Testis (tissue), 3 donors: ENCODE results near the gene DSTN. TPM values are rescaled to one million over a fixed set of nuclear protein-coding genes. Genes with fewer than 3 reads are reported as not detected.

Experiments used
- DNase-seq: peaks from one replicate; pipeline ENCODE4 v3.0.0-alpha.2; 2019
- H3K27ac ChIP-seq, 2 donors: fragments of 200-600 bp; sonication (generic); one replicate each; pipeline ENCODE4 v1.5.1; 2019
- H3K27me3 ChIP-seq: fragments of 200-600 bp; sonication (generic); one replicate; pipeline ENCODE4 v1.5.1; 2019
- H3K36me3 ChIP-seq: fragments of 200-600 bp; sonication (generic); one replicate; pipeline ENCODE4 v1.5.1; 2017; ENCODE audit warnings: low read depth; ENCODE audit errors: missing control alignments
- H3K4me1 ChIP-seq: fragments of 200-600 bp; sonication (generic); one replicate; pipeline ENCODE4 v1.5.1; 2019
- H3K4me3 ChIP-seq, 2 donors: fragments of 200-600 bp; sonication (generic); one replicate each; pipeline ENCODE4 v1.5.1; 2017 to 2019
- H3K9me3 ChIP-seq: fragments of 200-600 bp; sonication (generic); one replicate; pipeline ENCODE4 v1.5.1; 2017
- POLR2A ChIP-seq: fragments of 450-650 bp; IDR thresholded peaks from one replicate; pipeline ENCODE4 v1.6.1; 2017; ENCODE audit warnings: antibody characterized with exemption, mild to moderate bottlenecking, moderate library complexity
- WGBS, 2 donors: methylation state at CpG; one replicate each; pipeline ENCODE4 v1.1.5; 2018; 5-methylcytosine and 5-hydroxymethylcytosine counted together
- intact Hi-C: fragments of 100-400 bp; cut with DNase I; formaldehyde crosslinking; loops from one replicate; pipeline ENCODE4 v1.15.1; 2023; ENCODE audit warnings: low total_unique reads
- polyA plus RNA-seq: library from polyadenylated mRNA; stranded (reverse); fragments of 350-450 nt; fragmentation: Illumina TruSeq; extraction: RNeasy Lipid Tissue Mini Kit (QIAGEN cat#74804); gene quantifications from one replicate; pipeline ENCODE4 v1.2.3, GENCODE V29; 2014; ENCODE audit warnings: low read depth, low replicate concordance; ENCODE audit not compliant: insufficient read depth
- total RNA-seq, 2 donors: library from RNA; depleted of rRNA; stranded (reverse); fragments of >200 nt; gene quantifications; one replicate each; pipeline ENCODE4 v1.2.3, GENCODE V29; 2016
- TF ChIP-seq, protein P1 (sequence below), 3 experiments: fragments of 450-650 bp in 2 of 3; fragments of 200-600 bp in 1 of 3; sonication (generic) in 1 of 3; IDR thresholded peaks; one replicate each; pipeline ENCODE4 v1.5.1; 2016 to 2019; ENCODE audit warnings: antibody characterized with exemption in 3 of 3, mild to moderate bottlenecking in 2 of 3, moderate library complexity in 1 of 3

The DSTN gene
- total and polyA plus RNA-seq, 3 donors from 2014 or later = 121 to 301 (median 148) TPM

DNA sequence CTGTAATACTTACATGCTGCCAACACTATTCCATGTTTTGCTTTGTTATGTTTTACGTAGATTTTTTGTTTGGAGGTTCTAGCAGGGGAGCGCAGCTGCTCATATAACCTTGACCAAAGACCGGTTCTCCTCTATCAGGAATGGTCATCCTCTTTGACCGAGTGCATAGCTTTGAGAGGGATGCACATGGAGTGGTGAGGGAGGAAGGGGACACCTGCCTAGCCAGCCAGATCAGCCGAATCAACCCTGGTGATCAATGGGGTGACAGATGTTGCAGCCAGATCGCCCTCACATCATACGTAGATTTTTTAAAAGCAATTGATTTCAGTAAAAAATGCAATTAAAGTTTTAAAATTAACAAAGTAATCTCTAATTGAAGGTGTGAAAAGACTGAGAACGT is 6.3 kb downstream of the DSTN start:
- TF ChIP-seq, protein P1, sequence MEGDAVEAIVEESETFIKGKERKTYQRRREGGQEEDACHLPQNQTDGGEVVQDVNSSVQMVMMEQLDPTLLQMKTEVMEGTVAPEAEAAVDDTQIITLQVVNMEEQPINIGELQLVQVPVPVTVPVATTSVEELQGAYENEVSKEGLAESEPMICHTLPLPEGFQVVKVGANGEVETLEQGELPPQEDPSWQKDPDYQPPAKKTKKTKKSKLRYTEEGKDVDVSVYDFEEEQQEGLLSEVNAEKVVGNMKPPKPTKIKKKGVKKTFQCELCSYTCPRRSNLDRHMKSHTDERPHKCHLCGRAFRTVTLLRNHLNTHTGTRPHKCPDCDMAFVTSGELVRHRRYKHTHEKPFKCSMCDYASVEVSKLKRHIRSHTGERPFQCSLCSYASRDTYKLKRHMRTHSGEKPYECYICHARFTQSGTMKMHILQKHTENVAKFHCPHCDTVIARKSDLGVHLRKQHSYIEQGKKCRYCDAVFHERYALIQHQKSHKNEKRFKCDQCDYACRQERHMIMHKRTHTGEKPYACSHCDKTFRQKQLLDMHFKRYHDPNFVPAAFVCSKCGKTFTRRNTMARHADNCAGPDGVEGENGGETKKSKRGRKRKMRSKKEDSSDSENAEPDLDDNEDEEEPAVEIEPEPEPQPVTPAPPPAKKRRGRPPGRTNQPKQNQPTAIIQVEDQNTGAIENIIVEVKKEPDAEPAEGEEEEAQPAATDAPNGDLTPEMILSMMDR (IDR thresholded peaks at IDR 0.05) = no peak
- no peak for TF ChIP-seq POLR2A
- DNase-seq = no peak

DNA sequence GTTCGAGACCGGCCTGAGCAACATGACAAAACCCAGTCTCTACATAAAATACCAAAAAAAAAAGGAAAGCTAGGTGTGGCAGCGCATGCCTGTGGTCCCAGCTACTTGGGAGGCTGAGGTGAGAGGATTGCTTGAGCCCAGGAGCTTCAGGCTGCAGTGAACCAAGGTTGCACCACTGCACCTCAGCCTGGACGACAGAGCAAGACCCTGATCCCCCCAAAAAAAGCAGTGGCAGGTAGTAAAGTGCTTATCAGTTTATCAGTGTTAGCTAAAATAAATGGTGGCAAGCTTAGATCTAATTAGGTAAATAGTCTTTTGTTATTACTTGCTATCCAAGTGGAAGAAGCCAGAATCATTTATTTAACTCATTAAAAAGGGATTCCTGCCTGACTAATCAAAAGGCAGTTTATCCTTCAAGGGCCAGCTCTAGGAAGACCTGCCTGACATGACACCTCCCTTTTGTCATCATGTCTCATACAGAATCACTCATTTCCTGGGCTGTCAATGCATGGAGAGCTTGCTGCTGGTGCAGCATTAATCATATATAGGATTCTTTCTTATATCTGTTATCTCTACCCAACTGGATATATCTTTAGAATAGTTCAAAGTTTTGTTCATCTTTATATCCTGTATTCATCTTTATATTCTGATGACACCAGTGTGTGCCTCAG is 9.6 kb downstream of the DSTN start:
- no peaks in the 10 kb centered on the region for H3K9me3 ChIP-seq
- H3K27ac ChIP-seq = no peak overlapping the region
- no peak for DNase-seq
- H3K4me1 ChIP-seq = no peaks in the 10 kb centered on the region
- H3K4me3 ChIP-seq = no peak overlapping the region
- H3K36me3 ChIP-seq = no peaks in the 10 kb centered on the region
- TF ChIP-seq, protein P1 (IDR thresholded peaks at IDR 0.05) = no peak
- TF ChIP-seq POLR2A = no peak
- no peaks in the 10 kb centered on the region for H3K27me3 ChIP-seq
- WGBS, 2 donors = 78 to 97% methylated on average over 4 of the region's 4 CpGs
- intact Hi-C loops = no loop called here

More for the DNA sequence above, 6.3 kb downstream of the DSTN start:
- Histone ChIP-seq H3K27me3 (no peaks in the 10 kb centered on the region), H3K36me3 (no peaks in the 10 kb centered on the region), H3K4me1 (peaks cover 16% of the 10 kb centered on the region), H3K9me3 (no peaks in the 10 kb centered on the region), H3K27ac (no peak overlapping the region), H3K4me3 (no peak overlapping the region)
- intact Hi-C loops = no loop called here
- WGBS, 2 donors = 63% methylated on average over 8 of the region's 8 CpGs

DNA sequence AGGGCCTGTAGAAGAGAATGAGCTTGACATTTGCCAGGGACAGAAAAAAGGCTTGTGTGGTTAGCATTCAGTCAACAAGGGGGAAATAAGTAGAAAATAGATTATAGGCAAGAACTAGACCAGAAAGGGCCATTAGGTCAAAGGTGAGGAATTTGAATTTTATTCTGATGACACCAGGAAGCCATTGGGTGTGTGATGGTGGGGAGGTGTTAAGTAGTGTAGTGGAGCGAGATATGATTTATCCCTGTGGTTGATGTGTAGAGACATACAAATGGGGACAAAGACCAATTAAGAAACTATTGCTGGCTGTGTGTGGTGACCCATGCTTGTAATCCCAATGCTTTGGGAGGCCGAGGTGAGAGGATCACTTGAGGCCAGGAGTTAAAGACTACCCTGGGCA is 11.0 kb downstream of the DSTN start:
- H3K27me3 ChIP-seq = no peaks in the 10 kb centered on the region
- DNase-seq = no peak
- H3K27ac ChIP-seq = no peak overlapping the region
- no peaks in the 10 kb centered on the region for H3K4me1 ChIP-seq
- H3K4me3 ChIP-seq = no peak overlapping the region
- H3K36me3 ChIP-seq = no peaks in the 10 kb centered on the region
- no peaks in the 10 kb centered on the region for H3K9me3 ChIP-seq
- whole genome bisulfite sequencing, 2 donors = 98% methylated on average over 2 of the region's 2 CpGs
- intact Hi-C loops = no loop called here
- TF ChIP-seq, protein P1 (IDR thresholded peaks at IDR 0.05) = no peak
- no peak for TF ChIP-seq POLR2A

DNA sequence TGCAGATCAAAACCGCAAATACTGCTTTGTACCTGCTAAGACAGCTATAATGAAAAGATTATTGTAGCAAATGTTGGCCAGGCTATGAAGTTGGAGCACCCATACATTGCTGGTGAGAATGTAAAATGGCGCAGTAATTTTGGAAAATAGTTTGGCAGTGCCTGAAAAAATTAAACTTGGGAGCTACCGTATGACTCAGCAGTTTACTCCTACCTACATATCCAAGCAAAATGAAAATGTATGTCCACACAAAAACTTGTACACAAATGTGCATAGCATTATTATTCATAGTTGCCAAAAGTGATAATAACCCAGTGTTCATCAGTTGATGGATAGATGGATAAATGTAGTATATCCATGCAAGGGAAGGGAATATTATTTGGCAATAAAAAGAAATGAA is 13.3 kb downstream of the DSTN start:
- no peaks in the 10 kb centered on the region for H3K36me3 ChIP-seq
- intact Hi-C loops = no loop called here
- no peaks in the 10 kb centered on the region for H3K27me3 ChIP-seq
- H3K27ac ChIP-seq = no peak overlapping the region
- H3K9me3 ChIP-seq = no peaks in the 10 kb centered on the region
- no peak overlapping the region for H3K4me3 ChIP-seq
- no peak for DNase-seq
- TF ChIP-seq POLR2A = no peak
- TF ChIP-seq, protein P1 (IDR thresholded peaks at IDR 0.05) = no peak
- WGBS, 2 donors = 92 to 95% methylated on average over 3 of the region's 3 CpGs
- H3K4me1 ChIP-seq = peaks cover 8% of the 10 kb centered on the region

DNA sequence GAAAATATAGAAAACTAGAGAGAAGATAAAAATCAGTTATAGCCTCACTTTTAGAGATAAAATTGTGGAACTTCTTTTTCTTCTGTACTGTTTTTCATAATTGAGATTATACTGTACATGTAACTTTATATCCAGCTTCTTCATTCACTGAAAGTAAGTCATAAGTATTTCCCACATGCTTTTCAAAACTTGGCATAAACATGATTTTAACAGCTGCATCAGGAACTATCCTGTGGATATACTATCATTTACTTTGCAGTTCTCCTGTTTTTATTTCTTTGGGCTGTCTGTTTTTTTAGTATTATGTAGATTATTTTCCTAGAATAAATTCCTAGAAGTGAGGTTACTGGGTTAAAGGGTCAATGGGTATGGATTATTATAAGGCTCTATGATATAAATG is 14.8 kb downstream of the DSTN start:
- H3K4me3 ChIP-seq = no peak overlapping the region
- H3K4me1 ChIP-seq = peaks cover 15% of the 10 kb centered on the region
- no peaks in the 10 kb centered on the region for H3K36me3 ChIP-seq
- no peaks in the 10 kb centered on the region for H3K9me3 ChIP-seq
- TF ChIP-seq, protein P1 (IDR thresholded peaks at IDR 0.05) = no peak
- no peak for TF ChIP-seq POLR2A
- no peak for DNase-seq
- no peaks in the 10 kb centered on the region for H3K27me3 ChIP-seq
- H3K27ac ChIP-seq = no peak overlapping the region
- intact Hi-C loops = no loop called here
